Measurements from ENCODE around the gene GBGT1. TPM values are rescaled to one million over a fixed set of nuclear protein-coding genes. Genes with fewer than 3 reads are reported as not detected.
"Not testable (repeated sequence)": the region's sequence is repeated elsewhere in the genome, so short reads cannot be mapped to it uniquely, and the experiment has no call there.

The GBGT1 gene
- total RNA-seq, result 4.7 and 5.8 TPM in 2 replicates

GRCh38 chr9:133163504-133164172 lies at the start of gene GBGT1:
GBGT1 (minus strand) TSS chr9:133163914; CDS start chr9:133162412, 1,502 bp downstream.
- no peak for TF ChIP-seq CTCF (IDR thresholded peaks at IDR 0.05; ENCODE audit: insufficient read depth, low read depth, low read length)
- peak; percentile 44 for DNase-seq (ENCODE audit: low read depth)

GRCh38 chr9:133210609-133211008 lies 46.9 kb upstream of the GBGT1 start:
- DNase-seq (ENCODE audit: low read depth), result no peak
- no peak for TF ChIP-seq CTCF (IDR thresholded peaks at IDR 0.05; ENCODE audit: insufficient read depth, low read depth, low read length)
- H3K4me3 ChIP-seq (ENCODE audit: low read depth, low read length), result no peak overlapping the region

More at GRCh38 chr9:133163504-133164172, at the start of gene GBGT1:
- peak within 1 kb of the TSS; percentile 71 for H3K4me3 ChIP-seq (ENCODE audit: low read depth, low read length)

DNA sequence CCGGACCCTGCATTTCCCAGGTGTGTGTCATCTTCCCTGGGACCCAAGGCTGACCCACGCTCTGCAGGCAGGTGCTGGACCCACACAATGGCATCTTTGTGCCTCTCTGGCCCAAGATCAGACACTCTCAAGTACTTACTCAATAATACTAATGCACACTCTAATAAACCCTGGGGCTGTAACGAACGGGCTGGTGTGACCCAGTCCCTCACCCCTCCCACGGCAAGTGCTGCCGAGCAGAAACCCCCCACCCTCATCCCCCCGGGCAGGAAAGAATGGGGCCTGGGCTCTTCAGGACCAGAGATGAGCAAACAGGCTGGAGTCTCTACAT lies 46.5 kb upstream of the GBGT1 start:
- no peak for DNase-seq (ENCODE audit: low read depth)
- TF ChIP-seq CTCF (IDR thresholded peaks at IDR 0.05; ENCODE audit: insufficient read depth, low read depth, low read length), result no peak
- H3K4me3 ChIP-seq (ENCODE audit: low read depth, low read length), result no peak overlapping the region

- not testable (repeated sequence) for DNase-seq (ENCODE audit: low read depth); H3K4me3 ChIP-seq (ENCODE audit: low read depth, low read length)
These were observed 45.9 kb upstream of the GBGT1 start for GRCh38 chr9:133209327-133210201.

DNA sequence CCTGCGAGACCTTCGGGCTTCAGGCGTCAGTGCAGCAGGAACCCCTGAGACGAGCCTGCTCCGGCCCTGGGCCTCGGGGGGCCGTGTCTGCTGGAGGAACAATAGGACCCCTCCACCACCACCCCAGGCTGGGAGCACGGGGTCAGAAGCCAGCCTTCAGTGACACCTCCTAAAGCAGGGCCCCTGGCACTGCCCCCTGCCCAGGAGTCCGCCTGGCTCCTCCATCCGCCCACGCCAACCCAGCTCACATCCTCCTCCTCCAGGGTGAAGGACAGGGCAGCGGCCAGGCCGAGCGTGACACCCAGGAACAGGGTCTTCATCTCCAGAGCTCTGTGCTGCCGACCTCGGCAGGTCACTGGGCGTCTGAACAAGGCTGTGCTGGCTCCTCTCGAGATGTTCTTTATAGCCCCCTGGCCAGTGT lies 45.2 kb upstream of the GBGT1 start, which contains the start of gene OBP2B:
TSS of gene OBP2B (minus strand) at position 371 of the 421 bp plus-strand sequence. CDS start at position 320, 51 bp downstream.
- not testable (repeated sequence) for DNase-seq (ENCODE audit: low read depth); H3K4me3 ChIP-seq (ENCODE audit: low read depth, low read length)

GRCh38 chr9:133208171-133208879 lies 44.6 kb upstream of the GBGT1 start:
- H3K4me3 ChIP-seq (ENCODE audit: low read depth, low read length); DNase-seq (ENCODE audit: low read depth): not testable (repeated sequence)

DNA sequence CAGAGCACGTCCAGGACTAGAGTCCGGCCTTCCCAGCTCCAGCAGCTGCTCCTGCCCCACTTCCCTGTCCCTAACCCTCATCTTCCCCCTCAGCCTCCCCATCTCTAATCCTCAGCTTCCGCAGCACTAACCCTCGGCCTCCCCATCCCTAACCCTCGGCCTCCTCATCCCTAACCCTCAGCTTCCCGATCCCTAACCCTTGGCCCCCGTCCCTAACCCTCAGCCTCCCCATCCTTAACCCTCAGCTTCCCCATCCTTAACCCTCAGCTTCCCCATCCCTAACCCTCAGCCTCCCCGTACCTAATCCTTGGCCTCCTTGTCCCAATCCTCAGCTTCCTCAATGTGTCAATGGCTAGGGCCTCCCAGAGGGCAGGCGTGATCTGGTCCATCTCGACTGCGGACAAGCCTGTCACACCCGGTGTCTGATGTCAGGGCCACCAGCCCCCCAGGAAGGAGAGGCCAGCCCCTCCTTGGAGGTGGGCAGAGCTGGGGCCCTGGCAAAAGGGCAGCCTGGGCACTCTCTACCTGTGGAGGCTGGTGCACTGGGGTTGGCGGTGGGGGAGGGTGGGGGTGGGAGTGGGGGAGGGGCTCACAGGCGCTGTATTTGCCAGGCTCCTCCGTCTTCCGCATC lies 43.9 kb upstream of the GBGT1 start:
- no peak overlapping the region for H3K4me3 ChIP-seq (ENCODE audit: low read depth, low read length)
- DNase-seq (ENCODE audit: low read depth), result no peak
- no peak for TF ChIP-seq CTCF (IDR thresholded peaks at IDR 0.05; ENCODE audit: insufficient read depth, low read depth, low read length)

All from fibroblast of villous mesenchyme (primary cell).